CD4-positive, alpha-beta T cell treated with Interleukin-4 for 1 hour (primary cell): Measurements from ENCODE around the gene PGS1.
A peak's percentile ranks its signal among the peaks of the same experiment; 100 is the strongest.

Source experiments
- DNase-seq, 2 donors: peaks; one replicate each; pipeline ENCODE4 v3.0.0-alpha.2; 2020 to 2022

The PGS1 gene

DNA sequence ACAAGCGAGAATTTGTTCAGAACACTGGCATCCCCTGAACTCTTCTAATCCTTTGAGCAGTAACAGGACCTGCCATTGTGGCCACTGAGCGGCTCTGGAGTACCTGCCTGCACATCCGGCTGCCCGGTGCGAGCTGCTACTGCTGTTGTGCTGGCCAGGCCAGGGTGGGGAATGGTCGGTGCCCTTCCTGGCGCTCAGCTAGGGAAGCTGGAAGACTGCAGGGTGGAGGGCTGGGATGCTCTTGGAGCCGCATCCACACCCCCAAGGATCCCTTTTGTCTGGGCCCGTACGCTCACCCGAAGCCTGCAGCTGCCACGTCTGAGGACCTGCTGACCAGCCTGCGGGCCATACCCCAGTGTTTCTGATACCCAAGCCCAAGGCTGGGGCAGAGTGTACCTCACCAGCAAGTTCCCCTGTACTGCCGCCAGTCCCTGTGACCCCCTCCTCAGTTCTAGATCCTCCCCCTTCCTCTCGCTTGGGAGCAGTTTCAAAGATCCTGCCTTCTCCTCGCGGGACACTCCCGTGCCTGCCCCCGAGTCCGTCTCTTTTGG lies 49.7 kb downstream of the PGS1 start:
- DNase-seq = no peak

- DNase-seq = no peak
These were observed 50.6 kb downstream of the PGS1 start for GRCh38 chr17:78428836-78429617.

GRCh38 chr17:78429618-78429995 lies 51.2 kb downstream of the PGS1 start:
- DNase-seq = no peak

DNA sequence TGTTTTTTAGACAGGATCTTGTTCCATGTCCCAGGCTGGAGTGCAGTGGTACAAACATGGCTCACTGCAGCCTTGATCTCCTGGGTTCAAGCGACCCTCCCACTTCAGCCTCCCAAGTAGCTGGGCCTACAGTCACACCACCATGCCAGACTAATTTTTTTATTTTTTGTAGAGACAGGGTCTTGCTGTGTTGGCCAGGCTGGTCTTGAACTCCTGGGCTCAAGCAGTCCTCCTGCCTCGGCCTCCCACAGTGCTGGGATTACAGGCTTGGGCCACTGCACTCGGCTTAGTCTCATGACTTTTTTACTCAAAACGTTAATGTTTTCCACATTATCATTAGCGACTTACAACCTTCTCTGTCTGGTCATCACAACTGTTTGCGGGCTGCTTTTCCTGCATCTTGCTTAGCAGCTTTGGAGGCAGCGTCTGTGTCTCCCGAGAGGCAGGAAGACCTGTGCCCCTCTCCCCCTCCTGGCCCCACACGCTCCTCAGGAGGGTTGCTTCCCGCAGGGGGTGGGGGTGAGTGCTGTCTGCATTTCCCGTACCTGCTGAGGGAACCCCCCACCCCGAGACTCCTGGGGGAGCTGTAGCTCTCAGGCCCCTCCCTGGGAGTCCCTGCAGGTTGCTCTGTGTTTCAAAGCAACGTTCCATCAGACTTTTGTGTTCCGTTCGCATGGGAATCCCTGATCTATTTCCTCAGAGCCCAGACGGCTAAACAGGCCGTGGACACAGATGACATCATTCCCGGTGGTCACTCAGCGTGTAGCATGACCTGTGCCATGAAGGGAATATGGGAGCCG lies 52.6 kb downstream of the PGS1 start:
- DNase-seq = no peak

GRCh38 chr17:78431692-78431958 lies 53.2 kb downstream of the PGS1 start:
- no peak for DNase-seq

DNA sequence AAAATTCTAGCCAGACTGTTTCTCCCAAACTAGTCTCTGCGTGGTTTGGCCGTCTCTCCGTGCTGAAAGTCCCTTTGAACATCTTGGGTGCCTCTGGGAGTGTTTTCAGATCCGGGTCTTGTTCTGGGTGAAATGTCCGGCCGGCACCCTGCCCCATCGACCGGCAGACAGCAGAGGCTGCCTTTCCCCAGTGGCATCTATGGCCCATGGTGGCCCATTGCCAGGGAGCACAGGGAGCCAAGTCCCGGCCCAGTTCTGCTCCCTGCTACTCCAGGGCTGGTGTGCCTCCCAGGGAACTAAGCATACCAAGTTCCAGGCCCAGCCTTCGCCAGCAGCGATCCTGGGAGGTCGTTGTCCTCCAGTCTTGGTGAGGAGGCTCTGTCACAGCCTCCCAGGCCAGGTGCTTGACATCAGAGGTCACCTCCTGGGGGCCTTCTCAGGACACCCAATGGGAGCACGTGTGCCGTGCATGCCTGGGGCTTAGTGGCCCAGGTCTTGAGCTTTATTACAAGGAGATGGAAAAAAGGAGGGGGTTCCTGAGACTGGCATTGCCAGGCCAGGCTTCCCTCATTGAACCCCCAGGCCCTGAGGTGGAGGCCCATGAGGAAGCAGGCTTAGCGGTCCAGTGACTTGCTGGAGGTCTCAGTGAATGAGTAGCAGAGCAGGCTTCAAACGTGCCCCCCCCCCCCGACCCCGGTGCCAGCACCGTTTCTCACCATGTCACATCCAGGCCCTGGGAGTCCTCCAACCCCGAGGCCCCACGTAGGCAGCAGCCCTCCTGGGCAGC lies 54.0 kb downstream of the PGS1 start:
- DNase-seq = no peak

GRCh38 chr17:78433013-78433727 lies 54.7 kb downstream of the PGS1 start:
- DNase-seq = no peak

DNA sequence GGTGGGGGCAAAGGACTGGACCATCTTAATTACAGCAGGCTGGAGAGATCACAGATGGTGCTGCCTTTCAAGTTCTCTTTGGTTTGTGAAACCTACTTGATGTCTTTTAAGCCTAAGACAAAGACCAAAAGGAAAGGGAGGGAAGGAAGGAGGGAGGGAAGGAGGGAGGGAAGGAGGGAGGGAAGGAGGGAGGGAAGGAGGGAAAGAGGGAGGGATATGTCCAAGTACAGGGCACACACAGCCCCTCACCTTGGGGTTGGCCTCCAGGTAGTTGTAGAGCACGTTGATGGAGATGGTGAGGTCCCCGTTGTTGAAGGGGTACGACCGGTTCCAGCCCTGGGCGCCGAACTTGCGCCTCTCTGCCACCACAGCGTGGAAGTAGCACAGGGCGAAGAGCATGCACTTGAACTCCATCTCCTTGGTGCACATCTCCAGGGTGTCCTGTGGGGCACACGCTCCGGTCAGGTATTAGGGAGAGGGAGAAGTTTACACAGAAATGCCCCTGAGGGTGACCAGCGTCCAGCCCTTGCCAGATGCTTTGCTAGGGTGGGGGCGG lies 55.4 kb downstream of the PGS1 start:
- DNase-seq = no peak

DNA sequence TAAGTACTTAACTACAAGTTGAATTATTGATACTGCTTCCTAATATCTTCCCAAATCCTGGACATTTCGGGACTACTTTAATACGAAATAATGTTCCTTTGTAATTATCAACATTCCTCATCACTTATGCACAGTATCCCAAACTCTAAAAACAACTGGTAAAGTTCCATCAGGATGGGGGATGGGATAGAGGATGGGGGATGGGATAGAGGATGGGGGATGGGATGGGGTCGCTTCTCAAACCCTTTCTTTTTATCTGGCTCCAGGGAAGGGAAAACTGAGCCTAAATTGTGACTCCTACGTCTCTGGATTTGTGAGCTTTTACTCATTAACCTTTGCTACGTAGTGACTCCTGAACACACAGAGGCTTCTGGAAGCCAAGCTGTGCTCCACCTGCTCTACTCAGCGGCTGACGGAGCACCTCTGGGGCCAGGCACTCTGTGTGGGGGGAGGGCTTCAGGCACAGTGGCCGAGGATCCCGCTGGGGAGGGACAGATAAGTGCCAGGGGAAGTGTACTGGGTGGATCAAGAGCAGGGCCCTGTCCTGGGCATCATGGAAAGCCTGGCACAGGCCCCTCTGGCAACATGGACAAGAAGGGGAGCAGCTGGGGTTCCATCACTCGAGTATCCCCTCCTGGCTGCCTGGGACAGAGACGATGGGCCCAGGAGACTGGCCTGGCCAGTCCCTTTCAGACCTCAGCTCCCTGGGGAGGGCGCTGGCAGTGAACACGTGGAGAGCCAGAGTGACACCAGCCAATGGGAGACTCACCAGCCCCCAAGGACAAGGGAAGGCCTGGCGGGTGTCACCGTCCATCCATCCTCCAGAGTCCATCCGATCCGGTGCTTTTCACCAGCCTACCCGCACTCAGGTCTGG lies 56.2 kb downstream of the PGS1 start:
- no peak for DNase-seq

DNA sequence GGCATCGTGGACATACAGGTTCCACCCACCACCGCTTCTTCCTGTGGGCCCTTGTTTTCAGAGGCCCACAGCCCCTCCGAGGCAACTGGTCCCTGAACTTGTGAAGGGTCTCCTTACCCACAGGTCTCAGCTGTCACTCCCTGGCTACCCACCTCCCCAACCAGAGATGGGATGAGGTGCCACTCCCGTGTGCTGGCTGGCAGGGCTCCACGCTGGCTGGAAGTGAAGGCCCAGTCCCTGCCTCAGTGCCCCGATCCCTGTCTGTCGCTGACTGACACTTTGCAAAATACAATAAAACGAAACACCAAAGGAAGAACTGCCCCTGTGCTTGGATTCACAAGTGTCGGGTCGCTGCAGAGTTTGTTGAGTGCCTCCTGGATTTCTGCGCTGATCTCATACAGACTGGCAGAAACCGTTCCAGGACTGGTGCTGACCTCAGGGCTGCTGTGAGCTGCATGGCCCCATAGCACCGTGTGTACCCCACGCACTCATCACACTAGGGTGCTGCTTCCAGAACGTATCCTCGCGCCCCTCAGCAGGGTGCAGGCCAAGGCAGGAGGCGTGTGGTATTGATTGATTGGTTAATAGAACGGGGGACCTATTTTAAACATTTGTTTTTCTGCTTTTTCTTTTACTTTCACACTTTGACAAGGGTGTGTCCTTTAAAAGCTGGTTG lies 57.0 kb downstream of the PGS1 start:
- DNase-seq = no peak

DNA sequence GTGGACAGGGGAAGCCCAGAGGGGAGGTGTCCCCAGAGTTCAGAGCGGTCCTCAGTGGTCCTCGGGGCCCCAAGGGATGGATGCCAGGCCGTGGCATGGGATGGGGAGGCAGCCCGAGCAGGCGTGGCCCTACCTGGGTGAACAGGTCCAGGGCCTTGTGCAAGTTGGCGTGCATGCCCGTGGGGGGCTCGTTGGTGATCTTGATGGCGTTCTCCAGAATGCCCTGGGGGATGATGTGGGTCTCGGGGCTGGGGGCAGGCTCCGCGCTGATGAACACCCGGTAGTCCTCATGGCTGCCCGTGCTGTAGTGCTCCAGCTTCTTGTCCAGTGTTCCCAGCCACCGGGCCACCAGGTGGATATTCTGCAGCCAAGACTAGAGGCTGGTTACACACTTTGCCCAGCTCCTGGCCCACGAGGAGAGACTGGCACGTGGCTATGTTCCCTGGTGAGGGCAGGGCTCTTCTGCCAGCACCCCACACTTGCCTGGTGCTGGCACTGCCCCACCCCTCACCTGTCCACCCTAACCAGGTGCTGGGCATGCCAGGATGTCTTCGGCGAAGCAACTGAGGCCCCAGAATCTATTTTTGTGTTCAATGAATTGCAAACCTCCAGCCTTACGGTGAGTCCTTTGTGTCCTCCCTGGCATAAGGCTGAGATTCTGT lies 59.2 kb downstream of the PGS1 start:
- DNase-seq = no peak

DNA sequence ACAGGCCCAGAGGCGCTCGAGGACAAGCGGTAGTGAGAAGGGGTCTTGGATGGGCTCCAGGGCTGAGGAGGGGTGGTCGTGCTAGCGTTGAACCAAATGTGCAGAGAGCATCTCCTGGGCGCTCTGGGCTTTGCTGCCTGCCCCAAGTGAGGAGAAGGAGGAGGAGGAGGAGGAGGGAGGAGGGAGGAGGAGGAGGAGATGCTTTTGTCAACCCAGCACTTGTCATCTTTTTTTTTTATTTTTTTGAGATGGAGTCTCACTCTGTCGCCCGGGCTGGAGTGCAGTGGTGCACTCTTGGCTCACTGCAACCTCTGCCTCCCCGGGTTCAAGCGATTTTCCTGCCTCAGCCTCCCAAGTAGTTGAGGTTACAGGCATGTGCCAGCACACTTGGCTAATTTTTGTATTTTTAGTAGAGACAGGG lies 59.8 kb downstream of the PGS1 start:
- no peak for DNase-seq

DNA sequence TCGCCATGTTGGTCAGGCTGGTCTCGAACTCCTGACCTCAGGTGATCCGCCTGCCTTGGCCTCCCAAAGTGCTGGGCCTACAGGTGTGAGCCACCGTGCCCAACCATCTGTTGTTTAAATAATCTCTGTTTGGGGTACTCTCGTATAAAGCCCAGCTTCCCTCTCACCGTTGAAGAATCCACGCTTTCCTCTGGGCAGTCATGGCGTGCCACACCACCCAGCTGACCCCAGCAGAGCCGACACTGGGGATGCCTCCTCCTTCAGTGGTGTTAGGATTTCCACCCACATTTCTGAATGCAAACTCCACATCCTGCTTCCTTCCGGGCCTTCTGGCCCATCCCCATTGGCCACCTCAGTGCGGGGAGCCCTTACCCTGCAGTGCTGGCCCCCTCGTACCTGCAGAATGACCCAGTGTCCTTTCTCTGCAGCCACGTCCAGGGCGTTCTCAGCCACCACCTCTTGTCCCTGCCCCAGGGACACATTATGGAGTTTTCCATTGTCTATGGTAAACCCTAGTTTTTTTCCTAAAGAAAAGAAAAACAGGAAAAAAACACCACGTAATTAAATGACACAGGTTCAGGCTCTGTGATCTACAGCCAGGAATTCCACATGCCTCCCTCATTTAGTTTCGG lies 60.4 kb downstream of the PGS1 start:
- DNase-seq = no peak

GRCh38 chr17:78441271-78441971 lies 63.0 kb downstream of the PGS1 start:
- no peak for DNase-seq

- peak in 1 of 2 donors; percentile 85 for DNase-seq
These were observed 64.3 kb downstream of the PGS1 start for GRCh38 chr17:78442648-78443218.

DNA sequence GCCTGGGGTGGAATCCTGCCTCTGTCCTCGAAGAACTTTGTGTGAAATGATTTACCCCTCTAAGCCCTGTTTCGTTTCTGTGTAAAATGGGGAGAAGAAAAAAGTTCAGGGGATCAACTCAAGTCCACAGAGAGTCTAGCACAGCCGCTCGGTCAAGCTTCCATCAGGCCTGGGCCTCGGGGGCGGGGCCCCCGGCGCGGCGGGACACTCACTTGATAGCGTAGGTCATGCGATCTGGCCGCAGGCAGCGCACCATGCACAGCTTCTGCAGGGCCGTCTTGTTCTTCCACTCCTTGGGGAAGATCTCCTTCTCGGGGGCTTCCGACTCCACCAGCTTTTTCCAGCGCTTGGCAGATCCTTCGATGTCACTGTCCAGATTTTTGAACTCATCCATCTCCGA lies 65.9 kb downstream of the PGS1 start:
- DNase-seq = no peak

DNA sequence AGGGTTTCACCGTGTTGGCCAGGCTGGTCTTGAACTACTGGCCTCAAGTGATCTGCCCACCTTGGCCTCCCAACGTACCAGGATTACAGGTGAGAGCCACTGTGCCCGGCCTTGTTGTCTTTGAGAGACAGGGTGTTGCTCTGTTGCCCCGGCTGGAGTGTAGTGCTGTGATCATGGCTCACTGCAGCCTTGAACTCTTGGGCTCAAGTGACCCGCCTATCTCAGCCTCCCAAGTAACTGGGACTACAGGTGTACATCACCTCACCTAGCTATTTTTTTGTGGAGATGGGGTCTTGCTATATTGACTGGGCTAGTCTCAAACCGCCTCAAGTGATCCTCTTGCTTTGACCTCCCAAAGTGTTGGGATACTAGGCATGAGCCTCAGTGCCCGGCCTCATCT lies 68.4 kb downstream of the PGS1 start:
- no peak for DNase-seq

DNA sequence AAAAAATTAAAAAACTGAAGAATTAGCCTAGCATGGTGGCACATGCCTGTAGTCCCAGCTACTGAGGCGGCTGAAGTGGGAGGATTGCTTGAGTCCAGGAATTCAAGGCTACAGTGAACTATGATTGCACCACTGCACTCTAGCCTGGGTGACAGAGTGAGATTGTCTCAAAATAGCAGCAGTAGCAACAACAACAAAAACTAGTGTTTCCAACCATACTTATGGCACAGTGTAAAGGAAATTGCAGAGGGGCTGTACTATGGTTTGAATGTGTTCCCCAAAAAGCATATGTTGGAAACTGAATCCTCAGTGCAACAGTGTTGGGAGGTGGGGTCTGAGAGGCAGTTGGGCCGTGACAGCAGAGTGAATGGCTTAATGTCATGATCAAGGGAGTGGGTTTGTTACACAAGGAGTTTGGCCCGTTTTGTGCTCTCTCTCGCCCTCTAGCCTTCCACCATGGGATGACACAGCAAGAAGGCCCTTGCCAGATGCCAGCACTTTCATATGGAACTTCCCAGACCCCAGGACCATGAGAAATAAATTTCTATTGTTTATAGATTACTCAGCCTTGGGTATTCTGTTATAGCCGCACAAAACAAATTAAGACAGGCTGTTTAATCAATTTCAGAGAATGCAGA lies 70.0 kb downstream of the PGS1 start:
- no peak for DNase-seq
